PC-3 (cell line): ENCODE results near the gene SPG7. TPM values are rescaled to one million over a fixed set of nuclear protein-coding genes. Genes with fewer than 3 reads are reported as not detected.

Experiments
- ATAC-seq: fragments of 200-7000 bp; cut with Tn5 transposase; 2 replicates; pipeline ENCODE4 v1.9.1; 2020; ENCODE audit warnings: mild to moderate bottlenecking, moderate library complexity
- BruUV-seq: library from RNA; stranded (reverse); fragments of 400-500 nt; replicated peaks from 2 replicates; lab custom pipeline; 2021; lab: Mats Ljungman, UMichigan
- CTCF ChIA-PET: fragments of 300-600 bp; sonication (Branson Sonifier 250); formaldehyde crosslinking; loops from one replicate; lab custom pipeline; 2022; ENCODE audit warnings: antibody characterized with exemption; lab: Charles Lee
- POLR2A ChIA-PET: fragments of 300-600 bp; sonication (Branson Sonifier 250); formaldehyde crosslinking; loops from one replicate; lab custom pipeline; 2022; ENCODE audit warnings: antibody characterized with exemption; ENCODE audit not compliant: unreplicated experiment; lab: Charles Lee
- DNase-seq: peaks from one replicate; pipeline ENCODE4 v3.0.0-alpha.2; 2015
- H2AFZ ChIP-seq: fragments of 300-600 bp; sonication (generic); 2 replicates; pipeline ENCODE4 v1.6.0; 2016; ENCODE audit warnings: antibody characterized with exemption, low read length
- H3F3A ChIP-seq: fragments of 300-600 bp; sonication (generic); one replicate; pipeline ENCODE4 v1.6.0; 2017; ENCODE audit warnings: antibody characterized with exemption, low read length, control low read depth, mild to moderate bottlenecking; ENCODE audit not compliant: unreplicated experiment
- H3K27ac ChIP-seq: fragments of 300-600 bp; sonication (generic); 2 replicates; pipeline ENCODE4 v1.5.1; 2016; ENCODE audit warnings: mild to moderate bottlenecking, low read length
- H3K27me3 ChIP-seq: fragments of 300-600 bp; sonication (generic); 2 replicates; pipeline ENCODE4 v1.6.1; 2016; ENCODE audit warnings: low read length, mixed read lengths
- H3K36me3 ChIP-seq: fragments of 300-600 bp; sonication (generic); 2 replicates; pipeline ENCODE4 v1.6.1; 2016; ENCODE audit warnings: low read depth, mixed run types, low read length, mixed read lengths
- H3K4me1 ChIP-seq: fragments of 300-600 bp; sonication (generic); 2 replicates; pipeline ENCODE4 v1.5.1; 2016; ENCODE audit warnings: low read length; ENCODE audit not compliant: insufficient read depth
- H3K4me2 ChIP-seq: fragments of 300-600 bp; sonication (generic); 2 replicates; pipeline ENCODE4 v1.6.0; 2016; ENCODE audit warnings: low read length
- H3K4me3 ChIP-seq: fragments of 300-600 bp; sonication (generic); 2 replicates; pipeline ENCODE4 v1.5.1; 2016; ENCODE audit warnings: mild to moderate bottlenecking, low read length, mixed read lengths
- H3K79me2 ChIP-seq: fragments of 300-600 bp; sonication (generic); 2 replicates; pipeline ENCODE4 v1.6.1; 2017; ENCODE audit warnings: low read length, mixed read lengths
- H3K9ac ChIP-seq: fragments of 300-600 bp; sonication (generic); 2 replicates; pipeline ENCODE4 v1.6.0; 2016; ENCODE audit warnings: mild to moderate bottlenecking, low read length
- H3K9me2 ChIP-seq: fragments of 300-600 bp; sonication (generic); replicated peaks from 2 replicates; pipeline ENCODE4 v1.6.1; 2016; ENCODE audit warnings: mixed run types, low read length, mixed read lengths
- H3K9me3 ChIP-seq: fragments of 300-600 bp; sonication (generic); 2 replicates; pipeline ENCODE4 v1.6.1; 2016; ENCODE audit warnings: low read length, mixed read lengths
- H4K20me1 ChIP-seq: fragments of 300-600 bp; sonication (generic); 2 replicates; pipeline ENCODE4 v1.6.1; 2016; ENCODE audit warnings: low read length, mixed read lengths
- EZH2 ChIP-seq: fragments of 300-600 bp; sonication (generic); IDR thresholded peaks from one replicate; pipeline ENCODE4 v1.6.1; 2017; ENCODE audit warnings: antibody characterized with exemption, mild to moderate bottlenecking, low read length; ENCODE audit not compliant: unreplicated experiment
- EZH2phosphoT487 ChIP-seq: fragments of 300-600 bp; sonication (generic); IDR thresholded peaks from 2 replicates; pipeline ENCODE4 v1.6.1; 2018; ENCODE audit warnings: mild to moderate bottlenecking, antibody characterized with exemption, low read length, borderline replicate concordance
- intact Hi-C: fragments of 100-400 bp; cut with micrococcal nuclease; formaldehyde crosslinking; loops from 2 replicates; pipeline ENCODE4 v1.9.0; 2023
- total RNA-seq: library from RNA; depleted of rRNA; stranded (reverse); fragments of >200 nt; gene quantifications from 2 replicates; pipeline ENCODE4 v1.2.3, GENCODE V29; 2014
- TF ChIP-seq, protein P1 (sequence below): fragments of 300-600 bp; sonication (generic); conservative IDR thresholded peaks from 2 replicates; pipeline ENCODE4 v1.5.1; 2017; ENCODE audit warnings: antibody characterized with exemption, low read depth, mild to moderate bottlenecking, low read length

SPG7 gene
- total RNA-seq, 1 experiment from 2014 or later = 106 TPM

DNA sequence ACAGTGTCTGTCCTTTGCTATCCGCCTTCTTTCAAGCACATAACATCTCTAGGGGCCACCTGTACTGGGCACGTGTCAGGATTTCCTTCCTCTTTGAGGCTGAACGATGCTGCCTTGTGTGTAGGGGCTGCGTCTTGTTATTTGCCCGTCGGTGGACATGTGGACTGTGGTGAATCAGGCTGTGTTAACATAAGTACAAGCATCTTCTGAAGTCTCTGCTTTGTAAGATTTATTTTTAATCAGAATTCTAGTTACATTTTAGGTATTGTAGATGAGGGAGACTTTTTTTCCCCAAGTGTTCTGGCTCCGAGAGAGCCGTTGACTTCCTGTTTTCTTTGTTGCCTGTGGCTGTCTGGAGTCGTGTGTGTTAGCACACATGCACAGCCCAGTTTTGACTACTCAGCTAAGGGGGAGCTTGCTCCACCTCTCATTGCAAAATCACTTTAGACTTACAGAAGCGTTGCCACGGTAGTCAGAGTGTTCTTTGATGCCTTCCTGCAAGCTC lies 26.1 kb downstream of the SPG7 start:
- POLR2A ChIA-PET = no interaction called here

DNA sequence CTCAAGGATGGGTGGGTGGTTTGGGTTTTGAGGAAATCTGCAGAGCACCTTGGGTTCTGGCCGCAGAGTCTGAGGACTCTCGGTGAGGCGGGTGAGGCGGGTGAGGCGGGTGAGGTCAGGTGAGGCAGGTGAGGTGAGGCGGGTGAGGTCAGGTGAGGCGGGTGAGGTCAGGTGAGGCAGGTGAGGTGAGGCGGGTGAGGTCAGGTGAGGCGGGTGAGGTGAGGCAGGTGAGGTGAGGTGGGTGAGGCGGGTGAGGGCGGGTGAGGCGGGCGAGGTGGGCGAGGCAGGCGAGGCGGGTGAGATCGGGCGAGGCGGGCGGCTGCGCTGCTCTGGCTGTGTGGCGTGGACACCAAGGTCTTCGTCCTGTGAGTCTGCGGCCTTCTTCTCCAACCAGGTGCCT lies 28.2 kb downstream of the SPG7 start:
- no peaks in the 10 kb centered on the region; the same call in 1 of the 2 replicates for H3K36me3 ChIP-seq
- POLR2A ChIA-PET = no interaction called here
- H3K9me3 ChIP-seq = no peaks in the 10 kb centered on the region

More for the DNA sequence above, 26.1 kb downstream of the SPG7 start:
- Histone ChIP-seq H3K4me2 (no peak overlapping the region), H3K27ac (no peak overlapping the region), H3F3A (no peaks in the 10 kb centered on the region), H3K4me3 (no peak overlapping the region), H2AFZ (no peak overlapping the region), H3K9ac (no peak overlapping the region), H3K36me3 (peaks cover 8% of the 10 kb centered on the region; the same call in 1 of the 2 replicates), H4K20me1 (no peaks in the 10 kb centered on the region), H3K27me3 (no peaks in the 10 kb centered on the region), H3K79me2 (no peaks in the 10 kb centered on the region), H3K9me3 (no peaks in the 10 kb centered on the region), H3K4me1 (no peaks in the 10 kb centered on the region), H3K9me2 (no peaks in the 10 kb centered on the region)
- intact Hi-C loops = no loop called here
- no peak for TF ChIP-seq EZH2
- TF ChIP-seq EZH2phosphoT487 = no peak
- TF ChIP-seq, protein P1, sequence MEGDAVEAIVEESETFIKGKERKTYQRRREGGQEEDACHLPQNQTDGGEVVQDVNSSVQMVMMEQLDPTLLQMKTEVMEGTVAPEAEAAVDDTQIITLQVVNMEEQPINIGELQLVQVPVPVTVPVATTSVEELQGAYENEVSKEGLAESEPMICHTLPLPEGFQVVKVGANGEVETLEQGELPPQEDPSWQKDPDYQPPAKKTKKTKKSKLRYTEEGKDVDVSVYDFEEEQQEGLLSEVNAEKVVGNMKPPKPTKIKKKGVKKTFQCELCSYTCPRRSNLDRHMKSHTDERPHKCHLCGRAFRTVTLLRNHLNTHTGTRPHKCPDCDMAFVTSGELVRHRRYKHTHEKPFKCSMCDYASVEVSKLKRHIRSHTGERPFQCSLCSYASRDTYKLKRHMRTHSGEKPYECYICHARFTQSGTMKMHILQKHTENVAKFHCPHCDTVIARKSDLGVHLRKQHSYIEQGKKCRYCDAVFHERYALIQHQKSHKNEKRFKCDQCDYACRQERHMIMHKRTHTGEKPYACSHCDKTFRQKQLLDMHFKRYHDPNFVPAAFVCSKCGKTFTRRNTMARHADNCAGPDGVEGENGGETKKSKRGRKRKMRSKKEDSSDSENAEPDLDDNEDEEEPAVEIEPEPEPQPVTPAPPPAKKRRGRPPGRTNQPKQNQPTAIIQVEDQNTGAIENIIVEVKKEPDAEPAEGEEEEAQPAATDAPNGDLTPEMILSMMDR = no peak
- BruUV-seq = no TSS peak
- DNase-seq = no peak
- CTCF ChIA-PET = no interaction called here
- no peak for ATAC-seq

More for the DNA sequence above, 28.2 kb downstream of the SPG7 start:
- TF ChIP-seq EZH2phosphoT487 (no peak), EZH2 (no peak)
- TF ChIP-seq, protein P1 = no peak
- no peak overlapping the region for H3K4me2 ChIP-seq
- no TSS peak for BruUV-seq
- CTCF ChIA-PET = no interaction called here
- DNase-seq = no peak
- H3K9me2 ChIP-seq = no peaks in the 10 kb centered on the region
- intact Hi-C loops = no loop called here
- no peaks in the 10 kb centered on the region for H3K79me2 ChIP-seq
- H3K27me3 ChIP-seq = no peaks in the 10 kb centered on the region
- H3F3A ChIP-seq = no peaks in the 10 kb centered on the region
- no peaks in the 10 kb centered on the region for H3K4me1 ChIP-seq
- H3K9ac ChIP-seq = no peak overlapping the region
- no peaks in the 10 kb centered on the region for H4K20me1 ChIP-seq
- no peak overlapping the region for H3K4me3 ChIP-seq
- ATAC-seq = no peak
- no peak overlapping the region for H3K27ac ChIP-seq
- H2AFZ ChIP-seq = no peak overlapping the region
